IPS-18c (cell line): ENCODE data around the gene TRAPPC13.
"Not testable (repeated sequence)": the region's sequence is repeated elsewhere in the genome, so short reads cannot be mapped to it uniquely, and the experiment has no call there.

Experiments used
- H3K4me3 ChIP-seq: 2 replicates; pipeline ENCODE4 v1.7.0; 2013; ENCODE audit warnings: low read depth, mild to moderate bottlenecking, low read length, moderate library complexity; ENCODE audit not compliant: insufficient read depth
- H3K9me3 ChIP-seq: one replicate; pipeline ENCODE4 v1.6.1; 2013; ENCODE audit warnings: mild to moderate bottlenecking, low read length, moderate library complexity; ENCODE audit not compliant: control insufficient read depth, insufficient read depth

TRAPPC13 gene

GRCh38 chr5:65663804-65664521, 39.1 kb downstream of the TRAPPC13 start:
- Histone ChIP-seq H3K9me3 (no peaks in the 10 kb centered on the region), H3K4me3 (no peak overlapping the region)

GRCh38 chr5:65668696-65669095, 43.9 kb downstream of the TRAPPC13 start:
- H3K4me3 ChIP-seq, result no peak overlapping the region
- peaks cover under 1% of the 10 kb centered on the region for H3K9me3 ChIP-seq

GRCh38 chr5:65672796-65673195, 48.0 kb downstream of the TRAPPC13 start:
- peaks cover 2% of the 10 kb centered on the region for H3K9me3 ChIP-seq

GRCh38 chr5:65674749-65675148, 49.9 kb downstream of the TRAPPC13 start:
- Histone ChIP-seq H3K4me3 (no peak overlapping the region), H3K9me3 (peaks cover 2% of the 10 kb centered on the region)

More at GRCh38 chr5:65672796-65673195, 48.0 kb downstream of the TRAPPC13 start:
- H3K4me3 ChIP-seq, result no peak overlapping the region

- not testable (repeated sequence) for H3K9me3 ChIP-seq, H3K4me3 ChIP-seq
Measured at GRCh38 chr5:65676056-65676455, 51.2 kb downstream of the TRAPPC13 start.

- no peaks in the 10 kb centered on the region for H3K9me3 ChIP-seq
- no peak overlapping the region for H3K4me3 ChIP-seq
Measured at GRCh38 chr5:65682148-65682547, 57.3 kb downstream of the TRAPPC13 start.

- H3K9me3 ChIP-seq, result no peaks in the 10 kb centered on the region
- no peak overlapping the region for H3K4me3 ChIP-seq
Measured at GRCh38 chr5:65693121-65693520, 68.3 kb downstream of the TRAPPC13 start.

- no peaks in the 10 kb centered on the region for H3K9me3 ChIP-seq
- no peak overlapping the region for H3K4me3 ChIP-seq
Measured at GRCh38 chr5:65695162-65695755, 70.4 kb downstream of the TRAPPC13 start.

- no peak overlapping the region for H3K4me3 ChIP-seq
- H3K9me3 ChIP-seq, result no peaks in the 10 kb centered on the region
Measured at GRCh38 chr5:65695896-65696295, 71.1 kb downstream of the TRAPPC13 start.

GRCh38 chr5:65696892-65697291, 72.1 kb downstream of the TRAPPC13 start:
- H3K4me3 ChIP-seq, result no peak overlapping the region
- no peaks in the 10 kb centered on the region for H3K9me3 ChIP-seq

GRCh38 chr5:65699338-65699737, 74.5 kb downstream of the TRAPPC13 start:
- H3K4me3 ChIP-seq, result no peak overlapping the region
- no peaks in the 10 kb centered on the region for H3K9me3 ChIP-seq

GRCh38 chr5:65702036-65702435, 77.2 kb downstream of the TRAPPC13 start:
- H3K9me3 ChIP-seq, result no peaks in the 10 kb centered on the region
- no peak overlapping the region for H3K4me3 ChIP-seq

GRCh38 chr5:65704621-65705239, 79.9 kb downstream of the TRAPPC13 start:
- H3K4me3 ChIP-seq, result no peak overlapping the region

GRCh38 chr5:65707663-65708062, 82.8 kb downstream of the TRAPPC13 start:
- H3K4me3 ChIP-seq, result no peak overlapping the region
- no peaks in the 10 kb centered on the region for H3K9me3 ChIP-seq

More at GRCh38 chr5:65704621-65705239, 79.9 kb downstream of the TRAPPC13 start:
- H3K9me3 ChIP-seq, result no peaks in the 10 kb centered on the region

- H3K9me3 ChIP-seq, result no peaks in the 10 kb centered on the region
- H3K4me3 ChIP-seq, result no peak overlapping the region
Measured at GRCh38 chr5:65708145-65708544, 83.3 kb downstream of the TRAPPC13 start.
